T follicular helper cell (primary cell): ENCODE data around the gene HHAT.

Source experiments
- DNase-seq: peaks from one replicate; pipeline ENCODE4 v3.0.0-alpha.2; 2020; ENCODE audit warnings: low read depth

HHAT gene

DNA sequence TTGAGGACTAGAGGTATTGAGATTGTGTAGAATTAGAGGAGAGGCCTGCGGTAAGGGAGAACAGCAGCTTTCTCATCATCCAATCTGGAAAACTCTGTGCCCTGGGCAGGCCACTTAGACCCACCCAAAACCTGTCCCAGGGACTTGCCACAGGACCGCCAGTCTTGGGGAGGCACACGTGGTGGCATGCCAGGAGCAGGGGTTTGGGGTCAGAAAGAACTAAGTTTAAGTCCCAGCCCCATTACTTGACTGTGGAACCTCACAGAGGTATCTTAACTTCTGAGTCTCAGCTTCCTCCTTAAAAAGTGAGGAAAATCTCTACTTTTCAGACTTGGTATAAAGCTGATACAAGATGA is 356.6 kb downstream of the HHAT start:
- DNase-seq: no peak

DNA sequence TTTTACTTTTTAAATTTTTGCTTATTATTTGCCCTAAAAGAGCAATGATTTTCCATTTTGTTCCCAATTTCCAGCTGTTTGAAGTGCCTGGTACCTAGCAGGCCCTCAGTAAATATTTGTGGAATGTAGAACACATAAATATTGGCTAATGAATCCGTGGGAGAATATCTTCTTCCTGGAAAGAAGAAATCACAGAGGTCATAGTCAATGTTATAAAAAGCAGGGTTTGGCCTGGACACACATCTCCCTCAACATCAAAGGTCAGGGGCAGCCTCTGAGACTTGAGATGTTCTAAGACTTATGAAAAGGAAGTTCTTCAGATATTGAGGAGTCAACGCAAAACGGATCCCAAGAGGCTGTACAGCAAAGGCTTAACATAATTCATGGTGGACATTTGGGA is 358.1 kb downstream of the HHAT start:
- no peak for DNase-seq

DNA sequence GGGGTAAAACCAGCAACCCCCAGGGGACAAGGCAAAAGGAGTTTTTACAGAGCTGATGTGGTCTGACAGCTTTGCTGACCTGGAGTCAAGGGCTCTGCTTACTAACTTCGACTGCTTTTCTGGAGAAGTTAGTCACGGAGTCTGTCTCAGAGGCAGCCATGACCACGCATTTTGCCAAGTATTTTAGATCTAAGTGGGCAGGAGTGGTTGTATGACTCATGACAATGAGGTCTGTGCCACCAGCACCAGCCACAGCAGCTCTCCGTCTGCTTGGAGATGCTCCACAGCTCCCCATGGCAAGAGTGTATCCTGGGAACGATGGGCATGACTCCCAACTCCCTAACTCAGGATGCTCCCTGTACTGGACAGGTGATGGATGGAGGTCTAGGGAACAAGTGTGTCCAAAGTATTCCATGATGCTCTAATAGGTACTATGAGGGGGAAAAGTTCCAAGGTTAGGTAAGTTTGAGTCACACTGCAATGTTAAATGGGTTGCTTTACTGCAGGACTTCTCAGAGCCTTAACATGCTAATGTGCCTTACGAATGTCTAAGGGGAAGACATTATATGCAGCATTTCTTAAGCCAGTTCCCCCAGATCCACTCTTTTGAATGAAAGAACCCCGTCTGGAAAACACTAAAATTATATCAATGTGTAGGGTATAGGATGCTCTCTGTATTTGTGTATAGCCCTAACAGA is 359.0 kb downstream of the HHAT start:
- DNase-seq: no peak

DNA sequence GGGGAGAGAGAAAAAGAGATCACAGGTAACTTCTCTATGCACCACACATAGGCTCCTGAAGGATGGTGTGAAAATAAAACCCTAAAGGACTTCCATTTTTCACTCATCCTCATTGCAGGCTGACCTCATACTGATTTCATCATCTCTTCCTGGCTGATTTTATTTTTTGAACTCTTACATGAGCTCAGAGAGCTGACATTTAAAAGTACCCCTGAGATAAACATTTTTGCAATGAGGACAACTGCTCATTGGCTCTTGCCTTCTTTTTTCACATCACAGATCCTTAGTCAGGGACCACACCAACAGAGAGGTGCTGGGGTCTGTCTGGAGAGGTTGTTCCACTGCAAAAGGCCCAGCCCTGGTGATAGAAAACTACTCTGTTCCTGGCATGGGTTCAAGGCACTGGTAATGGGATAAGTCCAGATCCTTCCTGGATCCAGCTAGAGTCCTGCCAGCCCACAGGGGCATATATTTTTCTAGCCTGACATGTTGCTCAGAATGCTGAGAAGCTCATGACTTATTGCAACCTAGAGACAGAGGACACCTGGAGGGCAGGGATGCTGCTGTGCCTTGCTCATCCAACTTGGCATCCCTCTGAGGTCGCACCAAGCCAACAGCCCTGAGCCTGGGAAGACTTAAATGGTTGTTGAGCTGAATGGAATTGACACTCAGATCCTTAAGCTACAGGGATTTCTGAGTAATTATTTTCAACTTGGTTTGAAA is 360.0 kb downstream of the HHAT start:
- no peak for DNase-seq

DNA sequence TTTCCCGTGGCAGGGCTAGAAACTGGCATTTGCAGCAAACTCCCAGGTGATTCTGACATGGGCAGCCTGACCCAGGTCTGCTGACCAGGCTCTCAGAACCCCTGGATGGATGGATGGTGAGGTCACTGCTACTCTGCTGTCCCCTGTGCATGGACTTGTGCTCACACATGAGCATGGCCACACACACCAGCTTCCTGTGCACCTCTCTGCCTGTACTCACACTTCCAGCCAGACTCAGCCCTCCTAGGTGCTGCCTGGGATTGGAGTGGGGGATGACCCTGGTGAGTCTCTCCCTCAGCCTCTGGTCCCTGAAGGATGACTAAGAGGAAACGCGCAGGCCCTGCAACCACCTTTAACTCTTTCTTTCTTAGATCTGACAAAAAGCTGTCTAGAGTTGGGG is 361.1 kb downstream of the HHAT start:
- no peak for DNase-seq

DNA sequence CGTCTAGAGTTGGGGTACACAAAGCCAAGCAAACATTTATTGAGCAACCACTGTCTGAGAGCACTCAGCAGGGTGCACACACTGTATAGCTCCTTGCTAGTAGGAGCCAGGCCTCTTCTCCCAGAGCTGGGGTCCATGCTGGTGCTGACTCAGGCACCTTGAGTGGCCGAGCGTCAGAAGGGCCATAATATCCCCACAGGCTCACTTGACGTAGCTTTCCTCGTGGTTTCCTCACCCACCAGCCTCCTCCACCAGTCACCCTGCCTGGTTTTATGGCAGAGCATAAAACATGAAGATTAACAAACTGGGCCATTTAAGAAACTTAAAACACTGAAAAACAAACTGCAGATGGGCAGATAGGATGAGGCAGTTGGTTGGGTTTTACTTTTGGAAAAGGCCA is 361.5 kb downstream of the HHAT start:
- no peak for DNase-seq

DNA sequence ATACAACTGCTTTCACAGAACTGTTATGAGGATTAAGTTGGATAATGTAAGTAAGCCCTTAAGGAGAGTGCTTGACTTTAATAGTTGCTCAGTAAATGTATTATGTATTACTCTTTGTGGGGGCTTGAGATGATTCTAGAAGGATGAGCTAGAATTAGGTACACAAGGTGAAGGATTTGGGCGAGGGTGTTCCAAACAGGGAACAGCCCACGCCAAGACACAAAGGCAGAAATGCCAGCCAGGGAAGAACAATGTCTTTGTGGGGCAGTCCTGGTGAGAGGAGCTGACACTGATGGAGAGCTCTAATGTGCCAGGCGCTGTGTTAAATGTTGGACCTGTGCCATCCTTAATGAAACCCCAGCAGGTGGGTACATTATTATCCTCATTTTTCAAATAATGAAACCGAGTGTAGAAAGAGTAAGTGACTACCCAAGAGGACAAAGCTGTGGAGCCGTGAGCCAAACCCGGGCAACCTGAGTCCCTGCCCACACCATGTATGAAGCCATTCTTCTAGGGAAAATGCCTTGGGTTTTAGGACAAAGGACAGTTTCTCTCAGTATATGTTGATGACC is 362.4 kb downstream of the HHAT start:
- DNase-seq: no peak

DNA sequence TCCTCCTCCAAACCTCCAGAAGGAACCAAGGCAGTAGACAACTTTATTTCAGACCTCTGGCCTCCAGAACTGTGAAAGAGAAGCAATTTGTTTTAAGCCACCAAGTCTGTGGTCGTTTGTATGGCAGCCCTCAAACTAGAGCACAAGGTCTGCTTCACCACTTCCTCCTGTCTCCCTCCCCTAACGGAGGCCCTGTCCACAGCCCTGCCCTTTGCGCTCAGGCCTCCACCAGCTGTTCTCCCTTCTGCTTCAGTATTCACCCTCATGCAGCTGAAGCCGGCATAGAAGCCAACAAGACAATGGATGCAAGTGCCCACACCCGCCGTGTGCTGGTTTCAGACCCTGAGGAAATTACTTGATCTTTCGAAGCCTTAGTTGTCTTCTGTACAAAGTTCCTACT is 364.1 kb downstream of the HHAT start:
- no peak for DNase-seq

DNA sequence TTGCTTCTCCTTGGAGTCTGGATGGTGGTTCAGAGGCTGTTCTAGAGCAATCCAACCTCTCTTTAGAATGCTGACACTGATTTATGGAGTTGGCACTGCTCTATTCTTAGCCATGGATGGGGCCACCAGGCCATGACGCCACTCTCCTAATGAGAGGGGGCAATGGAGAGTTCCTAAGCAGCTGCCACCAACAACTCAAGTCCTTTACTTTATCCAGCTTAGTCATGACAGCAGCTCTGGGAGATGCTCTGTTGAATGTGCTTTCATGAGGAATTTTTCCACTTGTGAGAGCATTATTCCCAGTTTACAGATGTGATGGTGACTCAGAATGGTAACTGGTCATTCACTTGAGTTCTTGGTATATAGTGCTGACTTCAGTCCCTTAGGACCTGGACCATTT is 366.3 kb downstream of the HHAT start:
- DNase-seq: no peak

DNA sequence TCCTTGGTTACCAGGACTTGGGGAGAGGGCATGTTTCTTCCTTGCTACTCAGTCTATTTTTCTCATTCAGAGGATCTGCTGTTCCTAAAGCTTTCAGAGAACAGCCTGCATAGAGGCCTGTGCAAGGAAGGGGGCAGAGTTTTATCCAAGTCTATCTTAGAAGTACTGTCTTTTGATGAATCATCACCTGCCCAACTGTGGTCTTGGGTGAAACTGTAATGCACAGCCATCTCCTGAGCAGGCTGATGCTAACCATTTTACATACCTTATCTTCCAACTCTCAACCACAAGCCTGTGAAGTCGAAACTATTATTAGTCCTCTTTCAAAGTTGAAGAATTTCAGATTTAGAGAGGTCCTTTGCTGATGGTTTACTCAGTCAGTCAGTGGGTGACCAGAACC is 368.0 kb downstream of the HHAT start:
- DNase-seq: no peak

DNA sequence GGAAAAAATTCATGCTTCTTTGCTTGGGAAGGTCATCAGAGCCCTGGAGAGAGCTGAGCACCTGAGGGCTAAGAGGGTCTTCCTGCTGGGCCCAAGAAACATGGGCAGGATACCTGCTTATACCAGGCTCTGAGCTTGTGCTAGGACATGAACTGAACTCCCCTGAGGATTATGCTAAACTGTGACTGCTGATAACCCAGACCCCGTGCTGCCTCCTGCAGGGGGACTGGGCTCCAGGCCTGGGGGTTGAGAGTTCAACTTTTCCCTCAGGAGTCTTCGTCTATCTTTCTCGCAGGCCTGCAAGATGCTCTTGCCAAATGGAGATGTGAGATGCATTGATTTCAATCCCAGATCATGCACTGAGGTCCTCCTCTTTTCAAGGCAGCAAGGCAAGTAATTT is 368.5 kb downstream of the HHAT start:
- no peak for DNase-seq

DNA sequence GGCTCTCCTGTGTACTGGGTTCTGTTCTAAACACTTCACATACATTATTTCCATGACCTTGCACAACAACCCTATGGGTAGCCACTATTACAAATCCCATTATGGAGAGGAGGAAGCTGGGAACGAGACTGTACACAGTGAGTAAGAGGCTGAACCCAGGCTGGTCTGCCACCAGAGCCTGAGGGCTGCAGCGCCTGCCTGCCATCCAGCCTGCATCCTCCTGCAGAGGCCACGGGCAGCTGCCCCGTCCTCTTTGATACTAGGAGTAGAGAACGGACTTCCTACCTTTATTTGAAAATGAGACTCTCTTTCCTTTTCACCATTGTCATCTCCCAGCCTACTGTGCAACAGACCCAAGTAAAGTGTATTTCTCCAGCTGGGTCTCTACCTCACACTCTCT is 370.0 kb downstream of the HHAT start:
- DNase-seq: no peak

DNA sequence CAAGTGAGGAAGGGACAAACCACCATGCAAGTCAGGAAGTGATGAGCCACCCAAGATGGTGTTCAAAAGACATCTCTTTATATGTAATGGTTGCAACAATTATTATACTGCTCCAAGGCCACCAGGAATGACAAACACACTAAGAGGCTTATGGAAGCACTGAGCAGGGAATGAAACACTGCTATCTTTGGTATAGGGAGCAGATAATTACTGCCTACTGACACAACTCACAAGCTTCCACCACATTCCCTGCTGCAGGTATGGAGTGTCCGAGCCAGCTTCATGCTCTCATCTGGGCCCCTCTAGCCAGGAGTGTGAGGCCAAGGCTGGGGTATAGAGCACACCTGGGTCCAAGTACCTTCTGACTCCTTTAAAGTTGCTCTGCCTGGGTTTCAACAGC is 371.4 kb downstream of the HHAT start:
- DNase-seq: no peak

DNA sequence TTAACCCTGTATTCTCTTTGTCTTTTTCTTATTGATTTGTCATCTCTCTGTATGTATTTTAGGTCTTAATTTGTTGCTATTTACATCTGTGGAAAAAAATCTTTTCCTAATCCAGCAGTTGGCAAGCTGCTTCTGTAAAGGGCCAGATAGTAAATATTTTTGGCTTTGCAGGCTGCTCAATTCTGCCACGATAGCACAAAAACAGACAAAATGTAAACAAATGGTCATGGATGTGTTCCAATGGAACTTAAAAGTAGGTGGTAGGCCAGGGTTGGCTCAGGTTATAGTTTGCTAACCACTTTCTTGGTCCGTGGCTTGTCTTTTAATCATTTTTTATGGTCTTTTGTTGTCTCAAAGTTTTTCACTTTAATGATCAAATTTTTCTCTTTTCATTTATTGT is 371.8 kb downstream of the HHAT start:
- no peak for DNase-seq

DNA sequence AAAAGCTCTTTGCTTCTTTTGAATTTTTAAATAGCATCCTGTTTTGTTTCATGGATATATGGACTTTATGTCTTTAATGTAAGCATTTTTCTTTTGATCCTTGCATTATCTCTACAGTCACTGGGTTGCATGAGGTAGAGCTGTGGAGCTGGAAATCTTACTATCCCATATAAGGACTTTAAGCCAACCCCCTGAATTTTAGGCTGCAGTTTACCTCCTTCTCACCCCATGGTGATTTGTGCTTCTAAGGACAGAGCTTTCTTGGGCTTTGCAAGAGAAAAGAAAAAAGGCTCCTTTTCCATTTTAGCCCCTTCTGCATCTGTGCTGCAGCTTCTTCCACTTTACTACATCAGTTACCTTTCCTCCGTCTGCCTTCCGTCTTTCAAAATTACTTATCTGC is 373.8 kb downstream of the HHAT start:
- no peak for DNase-seq

DNA sequence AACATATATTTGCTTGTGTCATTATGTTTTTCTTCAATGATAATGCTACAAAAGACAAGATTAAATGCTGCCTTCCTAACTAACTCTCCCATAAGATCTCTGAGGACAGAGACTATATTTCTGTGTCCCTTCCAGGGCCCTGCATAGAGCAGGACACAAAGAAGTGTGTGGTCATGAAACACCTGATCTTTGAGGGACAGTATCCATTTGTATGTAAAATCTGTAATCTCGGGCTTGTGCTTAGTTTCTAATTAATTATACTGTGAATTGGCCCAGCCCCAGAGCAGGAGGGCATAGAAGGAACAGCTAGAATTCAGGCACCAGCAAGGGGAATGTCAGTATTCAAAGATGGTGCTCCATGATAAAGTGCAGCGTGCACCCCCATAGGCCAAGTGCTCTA is 374.9 kb downstream of the HHAT start:
- no peak for DNase-seq

DNA sequence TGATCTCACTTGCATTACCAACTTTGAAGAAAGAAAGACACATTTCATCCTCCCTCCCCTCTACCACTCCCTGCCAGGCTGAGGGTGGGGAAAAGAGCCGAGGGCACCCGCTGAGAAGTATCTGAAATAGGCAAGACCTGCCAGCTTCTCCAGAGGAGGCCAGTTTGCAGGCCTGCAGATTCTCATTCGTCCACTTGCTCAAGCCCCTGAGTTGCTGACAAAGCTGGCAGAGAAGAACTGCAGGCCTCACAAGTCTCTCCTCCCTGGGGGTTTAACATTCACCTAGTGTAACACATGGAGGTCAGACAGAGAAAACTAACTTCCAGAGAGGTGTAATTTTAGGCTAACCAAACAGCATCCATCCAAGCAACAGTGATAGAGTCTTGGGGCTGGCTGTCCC is 376.4 kb downstream of the HHAT start:
- DNase-seq: no peak

DNA sequence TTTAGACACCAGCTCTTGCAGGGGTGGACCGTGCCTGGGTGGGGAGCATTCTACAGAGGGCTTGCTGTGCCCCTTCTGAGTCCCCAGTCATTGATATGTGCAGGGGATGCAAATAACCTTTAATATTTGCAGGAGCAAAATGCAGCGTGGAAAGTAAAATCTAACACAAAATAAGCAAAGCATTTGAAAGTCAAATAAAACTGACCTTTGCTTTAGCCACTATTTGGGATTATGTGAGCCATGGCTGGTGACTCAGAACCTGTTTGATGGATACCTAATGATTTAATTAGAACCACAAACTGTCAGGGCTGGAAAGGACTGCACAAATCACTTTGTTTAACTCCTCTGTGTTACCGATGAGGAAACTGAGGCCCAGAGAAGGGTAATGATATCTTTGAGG is 377.5 kb downstream of the HHAT start:
- no peak for DNase-seq

DNA sequence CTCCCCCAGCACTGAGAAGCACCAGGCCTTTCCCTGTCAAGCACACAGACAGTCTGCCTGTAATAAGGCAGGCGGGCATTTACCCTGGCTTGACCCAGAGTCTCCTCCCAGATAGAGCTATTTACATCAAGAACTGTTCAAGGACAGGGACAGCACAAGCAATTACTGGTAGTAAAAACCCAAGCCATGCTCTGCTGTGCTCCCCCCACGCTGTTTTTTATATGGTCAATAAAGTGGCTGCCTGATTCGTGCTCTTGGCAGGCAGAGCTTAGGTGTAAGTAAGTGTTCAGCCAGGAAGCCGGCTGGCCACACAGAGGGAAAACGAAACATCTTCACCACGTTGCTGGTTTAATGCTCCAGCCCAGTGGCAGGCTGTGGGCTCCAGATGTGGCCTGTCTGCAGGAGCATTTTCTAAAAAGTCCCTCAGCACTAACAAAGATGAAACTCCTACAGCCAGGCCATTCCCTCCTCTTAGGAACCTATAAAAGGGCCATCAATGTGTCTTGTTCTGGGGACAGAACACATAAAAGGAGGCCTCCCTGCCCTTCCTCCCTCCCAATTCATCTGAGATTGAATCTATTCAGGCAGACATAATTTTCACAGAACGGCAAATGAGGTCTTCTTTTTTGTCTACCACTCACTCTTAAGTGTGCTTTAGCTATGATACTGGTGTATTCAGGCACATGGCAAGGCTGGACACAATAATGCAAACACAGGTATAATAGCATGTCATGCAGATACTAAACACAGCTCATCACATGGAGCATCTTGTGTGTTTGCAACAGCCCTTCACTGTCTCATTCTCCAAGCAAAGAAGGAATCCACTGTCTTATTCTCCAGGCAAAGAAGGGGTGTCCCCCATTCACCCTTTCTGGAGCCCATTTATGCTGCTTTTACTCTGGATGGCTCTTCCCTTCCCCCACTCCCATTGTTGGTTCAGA is 378.9 kb downstream of the HHAT start:
- no peak for DNase-seq

DNA sequence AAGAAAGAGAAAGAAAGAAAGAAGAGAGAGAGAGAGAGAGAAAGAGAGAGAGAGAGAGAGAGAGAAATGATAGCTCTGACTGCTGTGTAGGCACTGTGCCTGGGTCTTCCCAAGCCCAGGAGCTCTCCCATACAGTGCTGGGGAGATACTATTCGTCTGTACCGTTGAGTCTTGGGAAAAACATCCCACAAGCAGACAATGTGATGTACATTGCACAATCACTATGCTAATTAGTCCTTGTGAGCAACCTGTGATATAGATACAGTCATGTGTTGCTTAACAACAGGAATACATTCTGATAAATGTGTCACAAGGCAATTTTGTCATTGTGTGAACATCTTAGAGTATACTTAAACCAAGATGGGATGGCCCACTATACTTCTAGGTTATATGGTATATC is 381.0 kb downstream of the HHAT start:
- DNase-seq: no peak

DNA sequence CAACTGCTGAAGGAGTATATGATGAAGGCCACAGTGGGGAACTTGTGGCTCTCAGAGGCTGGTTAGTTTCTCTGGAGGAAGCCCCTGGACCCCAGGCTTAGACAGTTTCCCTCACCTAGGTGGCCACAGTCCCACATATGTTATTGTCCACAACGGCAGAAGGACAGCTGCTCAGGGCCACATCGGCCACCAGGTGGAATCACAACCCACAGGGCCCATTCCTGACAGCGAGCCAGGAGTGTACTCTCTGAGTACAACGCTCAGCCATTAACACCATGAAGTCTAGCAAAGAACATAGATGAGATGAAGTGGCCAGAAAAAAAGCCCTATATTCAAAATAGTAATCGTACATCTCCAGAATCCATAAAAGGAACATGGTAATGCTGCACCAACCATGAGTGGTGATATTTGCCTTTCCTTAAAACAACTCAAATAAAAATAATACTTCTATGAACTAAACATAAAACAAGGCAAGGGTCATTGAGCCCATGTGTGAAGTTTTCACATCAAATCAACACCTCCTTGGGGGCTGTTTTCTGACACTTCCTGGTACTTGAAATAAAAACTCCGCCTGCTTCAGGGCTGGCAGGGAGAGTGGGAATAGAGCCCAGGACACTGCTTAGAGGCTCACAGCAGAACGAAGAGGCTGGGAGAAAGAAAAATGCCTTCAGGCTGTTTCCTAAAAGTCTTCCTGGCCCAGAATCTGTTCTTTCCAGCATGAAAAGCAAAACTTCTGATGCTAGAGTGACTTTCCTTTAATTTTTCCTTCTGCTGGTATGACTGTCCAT is 383.3 kb downstream of the HHAT start:
- no peak for DNase-seq

DNA sequence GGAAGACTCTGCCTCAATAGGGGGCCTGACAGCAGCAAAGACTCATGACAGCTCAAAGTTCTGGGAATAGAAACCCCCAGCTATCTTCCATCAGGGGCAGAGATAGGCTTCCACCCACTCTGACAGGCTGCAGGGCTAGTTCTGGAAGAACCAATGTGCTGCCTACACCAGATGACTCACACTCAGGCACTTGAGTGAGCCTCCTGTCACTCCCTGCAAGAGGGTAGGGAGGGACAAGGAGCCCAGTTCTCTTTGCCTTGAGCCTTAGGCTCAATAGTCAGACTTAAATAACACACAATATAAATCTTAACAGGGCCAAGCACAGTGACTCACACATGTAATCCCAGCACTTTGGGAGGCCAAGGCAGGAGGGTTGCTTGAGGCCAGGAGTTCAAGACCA is 386.4 kb downstream of the HHAT start:
- DNase-seq: no peak
